Measurements from ENCODE around the gene ZNF280A.

DNA sequence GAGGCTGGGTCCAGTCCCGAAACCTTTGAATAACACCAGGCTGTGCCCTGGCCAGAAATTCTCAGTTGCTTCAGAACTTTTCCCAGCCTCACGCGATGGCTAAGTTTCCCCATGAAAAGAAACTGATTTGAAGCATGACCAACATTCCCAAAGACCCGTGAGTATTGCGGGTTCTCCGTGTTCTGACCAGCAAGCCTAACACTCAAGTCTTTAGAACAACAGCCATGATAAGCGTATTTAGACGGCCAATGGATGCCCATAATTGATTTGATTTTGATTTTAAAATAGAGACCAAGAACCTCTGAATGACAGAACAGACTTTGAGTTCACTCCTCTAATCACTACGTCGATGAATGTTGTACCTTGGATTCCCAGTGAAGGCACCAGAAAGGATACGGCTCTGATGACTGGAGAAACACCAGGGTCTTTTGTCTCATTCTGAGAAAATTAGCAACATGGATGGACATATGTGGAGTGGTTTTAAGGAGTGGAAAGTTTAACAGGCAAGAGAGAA, 55.5 kb downstream of the ZNF280A start:
- no peak for TF ChIP-seq POLR2AphosphoS5 (IDR thresholded peaks at IDR 0.05; ENCODE audit: borderline replicate concordance, low read depth, low read length)
- no peak for TF ChIP-seq EZH2 (IDR thresholded peaks at IDR 0.05)
- TF ChIP-seq FOXP2 (optimal IDR thresholded peaks at IDR 0.05; ENCODE audit: control extremely low read depth, extremely low read length, insufficient read depth) = no peak

All from SK-N-MC (cell line).